Measurements from ENCODE around the gene LBX1.

Gene LBX1

GRCh38 chr10:101231092-101231491 is 1.8 kb upstream of the LBX1 start:
- Histone ChIP-seq H3K27me3 (ENCODE audit: control insufficient read depth, insufficient read depth, low read length) (peaks cover 100% of the 10 kb centered on the region), H3K4me1 (ENCODE audit: control insufficient read depth, insufficient read depth, low read length) (peaks cover 5% of the 10 kb centered on the region; the same call in 1 of the 2 replicates), H3K36me3 (ENCODE audit: control insufficient read depth, insufficient read depth, low read length) (no peaks in the 10 kb centered on the region), H3K9ac (ENCODE audit: low read depth, low read length) (no peak overlapping the region), H3K9me3 (ENCODE audit: control insufficient read depth, insufficient read depth, low read length) (no peaks in the 10 kb centered on the region), H3K4me3 (ENCODE audit: low read depth, low read length) (no peak overlapping the region), H3K27ac (ENCODE audit: low read depth, low read length) (no peak overlapping the region)

- Histone ChIP-seq H3K27ac (ENCODE audit: low read depth, low read length) (no peak overlapping the region), H3K9ac (ENCODE audit: low read depth, low read length) (no peak overlapping the region), H3K36me3 (ENCODE audit: control insufficient read depth, insufficient read depth, low read length) (no peaks in the 10 kb centered on the region), H3K4me3 (ENCODE audit: low read depth, low read length) (no peak overlapping the region), H3K4me1 (ENCODE audit: control insufficient read depth, insufficient read depth, low read length) (peaks cover 10% of the 10 kb centered on the region; the same call in 1 of the 2 replicates), H3K9me3 (ENCODE audit: control insufficient read depth, insufficient read depth, low read length) (no peaks in the 10 kb centered on the region), H3K27me3 (ENCODE audit: control insufficient read depth, insufficient read depth, low read length) (peaks cover 100% of the 10 kb centered on the region)
Observed at GRCh38 chr10:101230183-101230917, 1.1 kb upstream of the LBX1 start.

GRCh38 chr10:101228966-101229265 is 347 bp downstream of the LBX1 start:
- peaks cover 16% of the 10 kb centered on the region for H3K4me1 ChIP-seq (ENCODE audit: control insufficient read depth, insufficient read depth, low read length)
- H3K9ac ChIP-seq (ENCODE audit: low read depth, low read length) = no peak overlapping the region
- no peaks in the 10 kb centered on the region for H3K9me3 ChIP-seq (ENCODE audit: control insufficient read depth, insufficient read depth, low read length)
- H3K27ac ChIP-seq (ENCODE audit: low read depth, low read length) = no peak overlapping the region
- H3K27me3 ChIP-seq (ENCODE audit: control insufficient read depth, insufficient read depth, low read length) = peaks cover 100% of the 10 kb centered on the region
- no peaks in the 10 kb centered on the region for H3K36me3 ChIP-seq (ENCODE audit: control insufficient read depth, insufficient read depth, low read length)
- no peak overlapping the region for H3K4me3 ChIP-seq (ENCODE audit: low read depth, low read length)

- Histone ChIP-seq H3K27me3 (ENCODE audit: control insufficient read depth, insufficient read depth, low read length) (peaks cover 100% of the 10 kb centered on the region), H3K9me3 (ENCODE audit: control insufficient read depth, insufficient read depth, low read length) (no peaks in the 10 kb centered on the region), H3K9ac (ENCODE audit: low read depth, low read length) (no peak overlapping the region), H3K4me3 (ENCODE audit: low read depth, low read length) (no peak overlapping the region), H3K4me1 (ENCODE audit: control insufficient read depth, insufficient read depth, low read length) (peaks cover 16% of the 10 kb centered on the region), H3K27ac (ENCODE audit: low read depth, low read length) (no peak overlapping the region), H3K36me3 (ENCODE audit: control insufficient read depth, insufficient read depth, low read length) (no peaks in the 10 kb centered on the region)
Observed at GRCh38 chr10:101228153-101228965, 904 bp downstream of the LBX1 start.

GRCh38 chr10:101227429-101228152 is 1.7 kb downstream of the LBX1 start:
- no peaks in the 10 kb centered on the region for H3K36me3 ChIP-seq (ENCODE audit: control insufficient read depth, insufficient read depth, low read length)
- H3K9ac ChIP-seq (ENCODE audit: low read depth, low read length) = no peak overlapping the region
- no peak overlapping the region for H3K4me3 ChIP-seq (ENCODE audit: low read depth, low read length)
- peaks cover 16% of the 10 kb centered on the region for H3K4me1 ChIP-seq (ENCODE audit: control insufficient read depth, insufficient read depth, low read length)
- no peaks in the 10 kb centered on the region for H3K9me3 ChIP-seq (ENCODE audit: control insufficient read depth, insufficient read depth, low read length)
- H3K27me3 ChIP-seq (ENCODE audit: control insufficient read depth, insufficient read depth, low read length) = peaks cover 100% of the 10 kb centered on the region
- H3K27ac ChIP-seq (ENCODE audit: low read depth, low read length) = no peak overlapping the region

GRCh38 chr10:101226491-101227428 is 2.5 kb downstream of the LBX1 start:
- Histone ChIP-seq H3K4me3 (ENCODE audit: low read depth, low read length) (no peak overlapping the region), H3K9me3 (ENCODE audit: control insufficient read depth, insufficient read depth, low read length) (no peaks in the 10 kb centered on the region), H3K27ac (ENCODE audit: low read depth, low read length) (no peak overlapping the region), H3K36me3 (ENCODE audit: control insufficient read depth, insufficient read depth, low read length) (no peaks in the 10 kb centered on the region), H3K9ac (ENCODE audit: low read depth, low read length) (no peak overlapping the region), H3K27me3 (ENCODE audit: control insufficient read depth, insufficient read depth, low read length) (peaks cover 100% of the 10 kb centered on the region), H3K4me1 (ENCODE audit: control insufficient read depth, insufficient read depth, low read length) (peaks cover 16% of the 10 kb centered on the region)

GRCh38 chr10:101225846-101226421 is 3.3 kb downstream of the LBX1 start:
- Histone ChIP-seq H3K9me3 (ENCODE audit: control insufficient read depth, insufficient read depth, low read length) (no peaks in the 10 kb centered on the region), H3K27ac (ENCODE audit: low read depth, low read length) (no peak overlapping the region), H3K36me3 (ENCODE audit: control insufficient read depth, insufficient read depth, low read length) (no peaks in the 10 kb centered on the region), H3K9ac (ENCODE audit: low read depth, low read length) (no peak overlapping the region), H3K4me3 (ENCODE audit: low read depth, low read length) (no peak overlapping the region), H3K27me3 (ENCODE audit: control insufficient read depth, insufficient read depth, low read length) (peaks cover 100% of the 10 kb centered on the region), H3K4me1 (ENCODE audit: control insufficient read depth, insufficient read depth, low read length) (peaks cover 16% of the 10 kb centered on the region)

GRCh38 chr10:101224910-101225823 is 4.1 kb downstream of the LBX1 start:
- Histone ChIP-seq H3K9ac (ENCODE audit: low read depth, low read length) (no peak overlapping the region), H3K9me3 (ENCODE audit: control insufficient read depth, insufficient read depth, low read length) (no peaks in the 10 kb centered on the region), H3K4me3 (ENCODE audit: low read depth, low read length) (no peak overlapping the region), H3K36me3 (ENCODE audit: control insufficient read depth, insufficient read depth, low read length) (no peaks in the 10 kb centered on the region), H3K4me1 (ENCODE audit: control insufficient read depth, insufficient read depth, low read length) (peaks cover 11% of the 10 kb centered on the region), H3K27me3 (ENCODE audit: control insufficient read depth, insufficient read depth, low read length) (peaks cover 100% of the 10 kb centered on the region), H3K27ac (ENCODE audit: low read depth, low read length) (no peak overlapping the region)

GRCh38 chr10:101224060-101224909 is 5.0 kb downstream of the LBX1 start:
- H3K4me3 ChIP-seq (ENCODE audit: low read depth, low read length) = no peak overlapping the region
- no peak overlapping the region for H3K27ac ChIP-seq (ENCODE audit: low read depth, low read length)
- H3K36me3 ChIP-seq (ENCODE audit: control insufficient read depth, insufficient read depth, low read length) = no peaks in the 10 kb centered on the region
- H3K4me1 ChIP-seq (ENCODE audit: control insufficient read depth, insufficient read depth, low read length) = peaks cover 11% of the 10 kb centered on the region
- peaks cover 100% of the 10 kb centered on the region for H3K27me3 ChIP-seq (ENCODE audit: control insufficient read depth, insufficient read depth, low read length)
- H3K9me3 ChIP-seq (ENCODE audit: control insufficient read depth, insufficient read depth, low read length) = no peaks in the 10 kb centered on the region
- no peak overlapping the region for H3K9ac ChIP-seq (ENCODE audit: low read depth, low read length)

Data from HUES48 (cell line).